A673 (cell line): ENCODE measurements around the gene IL10RB. TPM values are rescaled to one million over a fixed set of nuclear protein-coding genes. Genes with fewer than 3 reads are reported as not detected.

Experiments
- BruUV-seq: library from RNA; stranded (reverse); fragments of 400-500 nt; replicated peaks from 2 replicates; lab custom pipeline; 2021; lab: Mats Ljungman, UMichigan
- CTCF ChIA-PET: fragments of 300-600 bp; sonication (Branson Sonifier 250); formaldehyde crosslinking; loops from one replicate; lab custom pipeline; 2022; ENCODE audit warnings: antibody characterized with exemption; lab: Charles Lee
- POLR2A ChIA-PET: fragments of 300-600 bp; sonication (Branson Sonifier 250); formaldehyde crosslinking; loops from one replicate; lab custom pipeline; 2022; ENCODE audit warnings: antibody characterized with exemption; ENCODE audit not compliant: low non-redundant PET; lab: Charles Lee
- DNase-seq: peaks from one replicate; pipeline ENCODE4 v3.0.0-alpha.2; 2015; ENCODE audit warnings: low spot score
- H3K27ac ChIP-seq: fragments of 200-600 bp; sonication (generic); 2 replicates; pipeline ENCODE4 v1.5.1; 2016; ENCODE audit warnings: mixed run types, low read depth, mild to moderate bottlenecking, mixed read lengths, antibody characterized with exemption, low read length; ENCODE audit not compliant: poor library complexity, severe bottlenecking
- H3K27me3 ChIP-seq: fragments of 200-600 bp; sonication (generic); replicated peaks from 2 replicates; pipeline ENCODE4 v1.6.1; 2017; ENCODE audit warnings: mixed run types, low read depth, mild to moderate bottlenecking, mixed read lengths, antibody characterized with exemption, low read length; ENCODE audit not compliant: insufficient read depth, poor library complexity
- H3K36me3 ChIP-seq: fragments of 200-600 bp; sonication (generic); 2 replicates; pipeline ENCODE4 v1.6.1; 2016; ENCODE audit warnings: mixed run types, mild to moderate bottlenecking, mixed read lengths, antibody characterized with exemption, low read length; ENCODE audit not compliant: insufficient read depth, poor library complexity, severe bottlenecking
- H3K4me1 ChIP-seq: fragments of 200-600 bp; sonication (generic); 2 replicates; pipeline ENCODE4 v1.6.1; 2017; ENCODE audit warnings: mixed run types, mild to moderate bottlenecking, mixed read lengths, antibody characterized with exemption, low read length; ENCODE audit not compliant: insufficient read depth, poor library complexity, severe bottlenecking
- H3K4me3 ChIP-seq: fragments of 200-600 bp; sonication (generic); 2 replicates; pipeline ENCODE4 v1.5.1; 2016; ENCODE audit warnings: low read depth, mixed run types, mild to moderate bottlenecking, mixed read lengths, low read length; ENCODE audit not compliant: poor library complexity, severe bottlenecking
- H3K9me3 ChIP-seq: fragments of 200-600 bp; sonication (generic); 2 replicates; pipeline ENCODE4 v1.6.1; 2016; ENCODE audit warnings: mixed run types, low read depth, mild to moderate bottlenecking, mixed read lengths, antibody characterized with exemption, low read length; ENCODE audit not compliant: poor library complexity, severe bottlenecking
- CTCF ChIP-seq: fragments of 300-800, 200-600 bp; sonication (generic); conservative IDR thresholded peaks from 2 replicates; pipeline ENCODE4 v1.5.1; 2017; ENCODE audit warnings: low read depth, mild to moderate bottlenecking, antibody characterized with exemption, low read length, moderate library complexity, mixed read lengths
- EZH2 ChIP-seq: fragments of 200-600 bp; sonication (generic); IDR thresholded peaks from 2 replicates; pipeline ENCODE4 v1.6.1; 2017; ENCODE audit warnings: borderline replicate concordance, low read depth, mild to moderate bottlenecking, mixed read lengths, antibody characterized with exemption, low read length; ENCODE audit not compliant: poor library complexity, severe bottlenecking
- intact Hi-C: fragments of 100-400 bp; cut with micrococcal nuclease; formaldehyde crosslinking; loops from one replicate; pipeline ENCODE4 v1.10.0; 2022; ENCODE audit not compliant: unreplicated experiment
- total RNA-seq: library from RNA; stranded (reverse); gene quantifications from 2 replicates; pipeline ENCODE4 v1.2.3, GENCODE V29; 2021

Gene IL10RB
- total RNA-seq, 1 experiment from 2014 or later, result 11.1 TPM

GRCh38 chr21:33268393-33268736 is 2.2 kb downstream of the IL10RB start:
- Histone ChIP-seq H3K9me3 (no peaks in the 10 kb centered on the region), H3K4me1 (peaks cover 4% of the 10 kb centered on the region), H3K4me3 (no peak overlapping the region), H3K36me3 (peaks cover 1% of the 10 kb centered on the region), H3K27ac (no peak overlapping the region), H3K27me3 (no peaks in the 10 kb centered on the region)
- no TSS peak for BruUV-seq
- POLR2A ChIA-PET, result no interaction called here
- TF ChIP-seq EZH2 (no peak), CTCF (no peak)
- CTCF ChIA-PET, result no interaction called here
- intact Hi-C loops, result no loop called here
- DNase-seq, result no peak

DNA sequence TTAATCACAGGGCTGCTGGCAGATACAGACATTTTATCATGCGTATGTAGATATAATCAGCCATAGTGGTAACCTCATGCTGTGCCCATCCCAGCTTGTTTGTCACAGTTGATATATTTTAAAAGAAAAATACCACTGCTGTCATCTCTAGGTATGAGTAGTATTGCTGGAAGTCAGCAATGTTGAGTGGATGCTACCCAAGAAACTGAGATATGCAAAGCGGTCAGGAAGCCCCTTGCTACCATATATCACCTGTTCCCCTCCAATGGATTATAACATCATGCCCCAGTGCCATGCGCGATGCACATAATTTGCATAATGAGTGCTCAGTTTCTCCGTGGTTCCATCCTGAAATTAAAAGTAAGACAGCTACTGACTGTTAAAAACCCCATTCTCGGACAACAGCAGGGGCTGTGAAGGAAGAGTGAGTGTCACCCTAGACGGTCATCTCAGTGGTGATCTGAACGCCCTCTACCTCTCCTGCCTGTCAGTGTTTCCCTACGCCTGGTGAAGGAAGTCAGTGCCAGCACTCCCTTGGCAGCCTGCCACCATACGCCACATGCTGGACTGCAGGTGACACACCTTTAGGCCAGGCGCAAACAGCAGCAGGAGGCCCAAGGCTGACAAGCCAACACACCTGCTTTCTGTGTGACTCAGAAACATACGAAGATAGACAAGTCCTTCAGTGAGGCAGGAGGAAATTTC is 2.7 kb downstream of the IL10RB start:
- no peaks in the 10 kb centered on the region for H3K9me3 ChIP-seq
- ChIA-PET CTCF (no interaction called here), POLR2A (no interaction called here)
- no peak for DNase-seq
- no TSS peak for BruUV-seq
- intact Hi-C loops, result no loop called here
- H3K4me3 ChIP-seq, result no peak overlapping the region
- no peak for TF ChIP-seq EZH2
- no peak for TF ChIP-seq CTCF
- H3K27ac ChIP-seq, result no peak overlapping the region
- peaks cover 4% of the 10 kb centered on the region for H3K4me1 ChIP-seq
- no peaks in the 10 kb centered on the region for H3K27me3 ChIP-seq
- H3K36me3 ChIP-seq, result no peaks in the 10 kb centered on the region

DNA sequence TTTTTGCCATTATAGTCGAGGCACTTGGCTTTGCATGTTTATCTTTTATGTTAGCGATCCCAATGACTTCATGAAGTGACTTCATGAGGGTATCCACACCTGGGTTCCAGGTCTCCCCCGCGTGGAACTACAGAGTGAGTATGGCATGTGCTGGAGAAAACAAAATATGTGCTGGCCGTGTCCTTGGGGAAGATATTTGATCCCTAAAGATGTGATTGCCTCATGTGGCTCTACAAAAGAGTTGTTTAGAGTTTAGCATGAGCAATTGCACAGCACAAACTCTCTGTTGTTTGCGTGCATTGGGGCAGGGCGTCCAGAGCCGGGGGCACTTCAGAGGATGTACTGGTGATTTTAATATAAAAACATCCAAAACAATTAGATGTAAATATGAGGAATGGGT is 4.8 kb downstream of the IL10RB start:
- TF ChIP-seq EZH2 (no peak), CTCF (no peak)
- Histone ChIP-seq H3K27me3 (no peaks in the 10 kb centered on the region), H3K27ac (no peak overlapping the region), H3K9me3 (no peaks in the 10 kb centered on the region), H3K4me1 (peaks cover 4% of the 10 kb centered on the region), H3K36me3 (no peaks in the 10 kb centered on the region), H3K4me3 (no peak overlapping the region)
- ChIA-PET CTCF (no interaction called here), POLR2A (no interaction called here)
- intact Hi-C loops, result no loop called here
- no peak for DNase-seq
- no TSS peak for BruUV-seq
